SK-N-SH treated with all-trans-retinoic acid at 6 μM for 48 hours (cell line): Measurements from ENCODE around the gene RAB25.

Experiments used
- ATAC-seq: fragments of 200-7000 bp; cut with Tn5 transposase; 3 replicates; pipeline ENCODE4 v1.9.1; 2020; ENCODE audit warnings: mild to moderate bottlenecking, moderate library complexity
- ARNTL ChIP-seq: fragments of 450-650 bp; formaldehyde crosslinking; IDR thresholded peaks from 2 replicates; pipeline ENCODE4 v1.5.0; 2020; ENCODE audit warnings: low read depth, mild to moderate bottlenecking, moderate library complexity, borderline replicate concordance
- BACH2 ChIP-seq: fragments of 250-450 bp; sonication (Bioruptor Pico); IDR thresholded peaks from 2 replicates; pipeline ENCODE4 v1.9.0; 2021; ENCODE audit warnings: mild to moderate bottlenecking, borderline replicate concordance
- CREB5 ChIP-seq: fragments of 250-450 bp; sonication (Bioruptor Pico); IDR thresholded peaks from 2 replicates; pipeline ENCODE4 v1.5.1; 2020; ENCODE audit warnings: low read depth, mild to moderate bottlenecking, moderate library complexity
- CSDC2 ChIP-seq: fragments of 250-450 bp; sonication (Bioruptor Pico); IDR thresholded peaks from 2 replicates; pipeline ENCODE4 v1.5.0; 2020; ENCODE audit warnings: mild to moderate bottlenecking, moderate library complexity
- ESRRG ChIP-seq: fragments of 250-450 bp; sonication (Bioruptor Pico); IDR thresholded peaks from 2 replicates; pipeline ENCODE4 v1.6.1; 2021; ENCODE audit warnings: mild to moderate bottlenecking
- GLIS3 ChIP-seq: fragments of 250-450 bp; sonication (Bioruptor Pico); IDR thresholded peaks from 2 replicates; pipeline ENCODE4 v1.5.0; 2020; ENCODE audit warnings: mild to moderate bottlenecking, moderate library complexity
- ISL1 ChIP-seq: fragments of 250-450 bp; sonication (Bioruptor Pico); IDR thresholded peaks from 2 replicates; pipeline ENCODE4 v2.1.2; 2022; ENCODE audit warnings: mild to moderate bottlenecking, moderate library complexity
- OSR1 ChIP-seq: fragments of 250-450 bp; sonication (Bioruptor Pico); IDR thresholded peaks from 2 replicates; pipeline ENCODE4 v1.8.0; 2022; ENCODE audit warnings: moderate library complexity, mild to moderate bottlenecking, inconsistent platforms
- POU6F1 ChIP-seq: fragments of 250-450 bp; sonication (Bioruptor Pico); IDR thresholded peaks from 2 replicates; pipeline ENCODE4 v1.8.0; 2021; ENCODE audit warnings: low read depth, mild to moderate bottlenecking, moderate library complexity, borderline replicate concordance
- PPARA ChIP-seq: fragments of 250-450 bp; sonication (Bioruptor Pico); IDR thresholded peaks from 2 replicates; pipeline ENCODE4 v1.5.0; 2020; ENCODE audit warnings: mild to moderate bottlenecking, borderline replicate concordance
- RARB ChIP-seq: fragments of 250-450 bp; sonication (Bioruptor Pico); IDR thresholded peaks from 2 replicates; pipeline ENCODE4 v1.8.0; 2021; ENCODE audit warnings: mild to moderate bottlenecking, moderate library complexity
- SNAI2 ChIP-seq: fragments of 250-450 bp; sonication (Bioruptor Pico); IDR thresholded peaks from 2 replicates; pipeline ENCODE4 v1.5.0; 2020; ENCODE audit warnings: mild to moderate bottlenecking, moderate library complexity
- TCF4 ChIP-seq: fragments of 250-450 bp; sonication (Bioruptor Pico); IDR thresholded peaks from 2 replicates; pipeline ENCODE4 v1.8.0; 2021; ENCODE audit warnings: mild to moderate bottlenecking, moderate library complexity, borderline replicate concordance
- TOX ChIP-seq: fragments of 250-450 bp; sonication (Bioruptor Pico); IDR thresholded peaks from 2 replicates; pipeline ENCODE4 v1.8.0; 2021; ENCODE audit warnings: mild to moderate bottlenecking, moderate library complexity, borderline replicate concordance
- TSHZ2 ChIP-seq: fragments of 250-450 bp; sonication (Bioruptor Pico); IDR thresholded peaks from 2 replicates; pipeline ENCODE4 v1.5.0; 2020; ENCODE audit warnings: mild to moderate bottlenecking, moderate library complexity
- ZC3H10 ChIP-seq: fragments of 250-450 bp; sonication (Bioruptor Pico); IDR thresholded peaks from 2 replicates; pipeline ENCODE4 v1.5.1; 2021; ENCODE audit warnings: mild to moderate bottlenecking, moderate library complexity
- ZFP3 ChIP-seq: fragments of 250-450 bp; sonication (Bioruptor Pico); IDR thresholded peaks from 2 replicates; pipeline ENCODE4 v1.5.0; 2020; ENCODE audit warnings: mild to moderate bottlenecking, moderate library complexity
- ZFP30 ChIP-seq: fragments of 450-650 bp; formaldehyde crosslinking; IDR thresholded peaks from 2 replicates; pipeline ENCODE4 v1.5.0; 2022; ENCODE audit warnings: mild to moderate bottlenecking, moderate library complexity
- ZNF8 ChIP-seq: fragments of 450-650 bp; formaldehyde crosslinking; IDR thresholded peaks from 2 replicates; pipeline ENCODE4 v1.5.0; 2020; ENCODE audit warnings: mild to moderate bottlenecking, moderate library complexity

The RAB25 gene

GRCh38 chr1:156075162-156075561 lies 14.2 kb downstream of the RAB25 start:
- TF ChIP-seq ARNTL (CRISPR knock-in tag) (no peak), CSDC2 (CRISPR knock-in tag) (no peak), ZFP3 (CRISPR knock-in tag) (no peak), ZFP30 (CRISPR knock-in tag) (no peak), ZC3H10 (no peak), OSR1 (CRISPR knock-in tag) (no peak), BACH2 (CRISPR knock-in tag) (no peak), RARB (CRISPR knock-in tag) (no peak), TCF4 (CRISPR knock-in tag) (no peak)

GRCh38 chr1:156075775-156076204 lies 14.8 kb downstream of the RAB25 start:
- TF ChIP-seq CREB5 (CRISPR knock-in tag) (no peak), ISL1 (CRISPR knock-in tag) (no peak), GLIS3 (CRISPR knock-in tag) (no peak), ZFP30 (CRISPR knock-in tag) (no peak), ARNTL (CRISPR knock-in tag) (no peak), PPARA (CRISPR knock-in tag) (no peak), ZNF8 (CRISPR knock-in tag) (no peak), TSHZ2 (CRISPR knock-in tag) (no peak), OSR1 (CRISPR knock-in tag) (no peak), SNAI2 (CRISPR knock-in tag) (no peak), TCF4 (CRISPR knock-in tag) (no peak), ZC3H10 (no peak), ESRRG (CRISPR knock-in tag) (no peak)
- no peak for ATAC-seq

More at GRCh38 chr1:156075162-156075561, 14.2 kb downstream of the RAB25 start:
- ATAC-seq = no peak

- TF ChIP-seq TOX (CRISPR knock-in tag) = no peak
- TF ChIP-seq CREB5 (CRISPR knock-in tag) = no peak
- TF ChIP-seq RARB (CRISPR knock-in tag) = no peak
- TF ChIP-seq BACH2 (CRISPR knock-in tag) = no peak
- TF ChIP-seq TSHZ2 (CRISPR knock-in tag) = no peak
- no peak for TF ChIP-seq POU6F1 (CRISPR knock-in tag)
- no peak for ATAC-seq
These were observed 15.9 kb downstream of the RAB25 start for GRCh38 chr1:156076609-156077429.
